Thymus (tissue), 11 donors: ENCODE data around the gene PKNOX2. TPM values are rescaled to one million over a fixed set of nuclear protein-coding genes. Genes with fewer than 3 reads are reported as not detected.

Experiments
- DNase-seq, 9 donors: peaks; one replicate each; pipeline ENCODE4 v3.0.0-alpha.2; 2013; ENCODE audit warnings: low spot score in 9 of 9, low read depth in 6 of 9, missing footprints in 1 of 9
- H3K27ac ChIP-seq, 2 donors: one replicate each; pipeline ENCODE4 v1.5.1; 2013; ENCODE audit warnings: control low read depth in 1 of 2, low read depth in 1 of 2, low read length in 1 of 2, mild to moderate bottlenecking in 1 of 2, moderate library complexity in 1 of 2
- H3K27me3 ChIP-seq, 2 donors: one replicate each; pipeline ENCODE4 v1.5.1; 2013; ENCODE audit warnings: low read length in 1 of 2; ENCODE audit not compliant: control insufficient read depth in 2 of 2, insufficient read depth in 1 of 2
- H3K36me3 ChIP-seq, 2 donors: one replicate each; pipeline ENCODE4 v1.5.1; 2013; ENCODE audit warnings: low read length in 1 of 2, mild to moderate bottlenecking in 1 of 2, moderate library complexity in 1 of 2; ENCODE audit not compliant: control insufficient read depth in 2 of 2, insufficient read depth in 2 of 2
- H3K4me1 ChIP-seq, 2 donors: one replicate each; pipeline ENCODE4 v1.5.1; 2013; ENCODE audit warnings: low read length in 2 of 2; ENCODE audit not compliant: control insufficient read depth in 2 of 2, insufficient read depth in 2 of 2
- H3K4me3 ChIP-seq, 2 donors: one replicate each; pipeline ENCODE4 v1.5.1; 2013; ENCODE audit warnings: low read length in 2 of 2, control low read depth in 1 of 2, mild to moderate bottlenecking in 1 of 2
- H3K9me3 ChIP-seq, 2 donors: one replicate each; pipeline ENCODE4 v1.5.1; 2013; ENCODE audit warnings: low read length in 1 of 2, mild to moderate bottlenecking in 1 of 2; ENCODE audit not compliant: control insufficient read depth in 2 of 2, insufficient read depth in 1 of 2
- WGBS: extraction: QIAGEN DNeasy Blood & Tissue Kit; methylation state at CpG from one replicate; pipeline ENCODE4 v1.1.7; 2013; 5-methylcytosine and 5-hydroxymethylcytosine counted together
- polyA plus RNA-seq: library from polyadenylated mRNA; stranded (reverse); fragments of 200-250 nt; gene quantifications from one replicate; pipeline ENCODE4 v1.2.3, GENCODE V29; 2013
- total RNA-seq: library from RNA; stranded (reverse); fragments of 120-200 nt; gene quantifications from one replicate; pipeline ENCODE4 v1.2.4, GENCODE V29; 2013
- donor health status: healthy.

The PKNOX2 gene
- total and polyA plus RNA-seq, 2 donors, result 1.3 to 2.2 TPM

DNA sequence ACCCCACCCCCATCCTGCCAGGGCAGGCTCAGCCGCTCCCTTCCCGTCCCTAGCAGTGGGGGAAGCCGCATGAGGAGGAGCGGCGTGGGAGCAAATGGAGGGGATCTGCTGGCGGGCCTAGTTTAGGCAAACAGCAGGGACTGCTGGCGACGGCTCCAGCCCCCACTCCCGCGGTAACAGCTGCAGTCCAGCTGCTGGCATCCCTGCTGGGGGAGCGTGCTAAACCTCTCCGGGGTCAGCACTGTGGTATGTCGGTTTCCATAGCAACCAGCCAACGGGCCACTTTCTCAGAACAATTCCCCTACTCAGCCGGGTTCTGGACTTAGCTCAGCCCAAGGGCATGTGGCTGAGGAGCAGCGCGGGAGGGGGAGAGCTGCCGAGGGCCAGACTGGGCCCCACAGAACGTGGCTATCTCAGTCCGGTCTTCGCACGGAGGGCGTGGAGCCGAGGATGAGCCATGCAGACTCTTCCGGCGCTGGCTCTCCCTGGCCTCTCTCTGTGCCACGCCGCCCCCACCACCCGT, 98.8 kb downstream of the PKNOX2 start:
- H3K4me1 ChIP-seq, result no peaks in the 10 kb centered on the region
- no peaks in the 10 kb centered on the region for H3K9me3 ChIP-seq
- DNase-seq, result no peak
- H3K4me3 ChIP-seq, result no peak overlapping the region
- 11% methylated on average over 29 of the region's 29 CpGs for WGBS
- H3K27ac ChIP-seq, result no peak overlapping the region
- H3K36me3 ChIP-seq, result no peaks in the 10 kb centered on the region
- H3K27me3 ChIP-seq, result peaks cover 14 to 50% of the 10 kb centered on the region in 2 donors

- Histone ChIP-seq H3K27ac (no peak overlapping the region), H3K27me3 (peaks cover 14 to 50% of the 10 kb centered on the region in 2 donors), H3K36me3 (no peaks in the 10 kb centered on the region), H3K4me1 (no peaks in the 10 kb centered on the region), H3K9me3 (no peaks in the 10 kb centered on the region), H3K4me3 (no peak overlapping the region)
- WGBS, result 85% methylated on average over 14 of the region's 14 CpGs
- no peak for DNase-seq
These were observed 99.8 kb downstream of the PKNOX2 start for GRCh38 chr11:125264100-125265022.

DNA sequence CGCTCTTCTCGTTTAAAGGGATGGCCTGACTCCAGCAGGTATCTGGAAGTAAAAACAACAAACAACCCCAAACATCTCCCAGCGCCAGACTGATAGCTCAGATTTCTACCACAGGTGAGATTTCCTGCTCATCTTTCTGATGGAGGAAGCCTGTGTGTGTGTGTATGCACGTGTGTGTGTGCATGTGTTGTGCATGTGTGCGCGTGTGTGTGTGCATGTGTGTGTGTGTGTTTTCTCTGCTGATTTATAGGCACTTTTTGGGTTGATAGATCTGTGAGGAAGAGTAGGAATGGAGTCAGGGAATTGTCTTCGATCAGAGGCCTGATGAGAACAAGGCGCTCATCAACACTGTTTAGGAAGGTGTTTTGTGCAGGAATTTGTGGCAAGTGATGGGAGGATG, 103.0 kb downstream of the PKNOX2 start:
- Histone ChIP-seq H3K4me3 (no peak overlapping the region), H3K36me3 (no peaks in the 10 kb centered on the region), H3K4me1 (no peaks in the 10 kb centered on the region), H3K27ac (no peak overlapping the region), H3K9me3 (no peaks in the 10 kb centered on the region), H3K27me3 (peaks cover 13 to 34% of the 10 kb centered on the region in 2 donors)
- 93% methylated on average over 8 of the region's 8 CpGs for WGBS
- DNase-seq, result no peak

DNA sequence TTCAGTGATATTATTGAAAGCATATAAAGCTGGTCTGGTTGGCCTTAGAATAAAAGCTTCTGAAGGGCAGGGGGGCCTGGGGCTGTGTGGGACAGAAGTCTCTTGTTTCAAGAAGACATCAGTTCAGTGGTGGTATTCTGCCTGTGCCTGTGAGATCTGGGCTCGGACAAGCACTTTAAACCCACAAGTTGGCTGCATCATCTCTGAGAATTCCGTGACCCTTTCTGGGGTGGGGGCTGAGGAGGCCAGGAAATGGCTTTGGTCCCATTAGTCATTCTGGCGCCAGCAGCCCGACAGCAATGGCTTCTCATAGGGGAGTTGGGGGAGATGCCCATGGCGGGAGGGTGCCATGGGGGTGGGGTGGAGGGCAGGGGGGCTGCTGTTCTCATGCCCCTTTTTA, 104.1 kb downstream of the PKNOX2 start:
- no peak overlapping the region for H3K27ac ChIP-seq
- no peaks in the 10 kb centered on the region for H3K9me3 ChIP-seq
- WGBS, result 64% methylated on average over 5 of the region's 5 CpGs
- H3K36me3 ChIP-seq, result no peaks in the 10 kb centered on the region
- no peak overlapping the region for H3K4me3 ChIP-seq
- H3K27me3 ChIP-seq, result peaks cover 2 to 25% of the 10 kb centered on the region in 2 donors
- no peaks in the 10 kb centered on the region for H3K4me1 ChIP-seq
- no peak for DNase-seq

- WGBS, result 96% methylated on average over 3 of the region's 3 CpGs
- Histone ChIP-seq H3K27ac (no peak overlapping the region), H3K4me3 (no peak overlapping the region), H3K9me3 (no peaks in the 10 kb centered on the region), H3K36me3 (no peaks in the 10 kb centered on the region), H3K27me3 (peaks cover 0 to 14% of the 10 kb centered on the region in 2 donors), H3K4me1 (no peaks in the 10 kb centered on the region)
- no peak for DNase-seq
These were observed 105.6 kb downstream of the PKNOX2 start for GRCh38 chr11:125270106-125270505.

- over 99% methylated on average over 2 of the region's 2 CpGs for WGBS
- H3K36me3 ChIP-seq, result no peaks in the 10 kb centered on the region
- H3K27me3 ChIP-seq, result peaks cover 0 to 10% of the 10 kb centered on the region in 2 donors
- no peak overlapping the region for H3K4me3 ChIP-seq
- no peaks in the 10 kb centered on the region for H3K4me1 ChIP-seq
- no peak for DNase-seq
- no peak overlapping the region for H3K27ac ChIP-seq
- H3K9me3 ChIP-seq, result no peaks in the 10 kb centered on the region
These were observed 106.2 kb downstream of the PKNOX2 start for GRCh38 chr11:125270711-125271110.

DNA sequence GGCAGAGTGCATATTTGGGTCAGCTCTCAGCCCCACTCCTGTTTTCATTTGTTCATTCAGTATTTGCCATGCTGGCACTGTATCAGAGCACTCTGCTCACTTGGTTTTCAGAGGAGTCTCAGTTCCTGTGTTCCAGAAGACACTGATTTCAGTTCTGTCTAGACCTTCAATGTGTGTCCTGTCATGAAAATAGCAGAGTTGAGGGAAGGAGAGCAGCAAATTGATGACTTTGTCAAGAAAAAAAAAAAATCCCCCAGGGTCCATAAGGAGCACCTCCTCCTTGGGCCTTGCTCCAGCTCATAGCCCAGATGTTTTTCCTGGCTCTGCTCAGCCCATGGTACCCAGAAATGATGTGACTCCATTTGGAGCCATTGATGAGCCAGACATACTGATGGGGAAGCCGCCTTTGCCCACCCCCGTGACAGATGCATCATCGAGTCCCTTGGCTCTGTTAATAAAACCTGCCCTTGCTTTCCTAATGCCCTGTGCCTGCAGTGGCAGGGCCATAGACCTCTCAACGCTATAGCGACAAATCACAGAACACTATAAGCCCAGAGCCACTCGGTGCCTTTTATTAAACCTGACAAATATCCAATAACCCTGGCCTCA, 107.0 kb downstream of the PKNOX2 start:
- DNase-seq, result no peak
- H3K4me1 ChIP-seq, result no peaks in the 10 kb centered on the region
- H3K4me3 ChIP-seq, result no peak overlapping the region
- peaks cover 0 to 4% of the 10 kb centered on the region in 2 donors for H3K27me3 ChIP-seq
- H3K36me3 ChIP-seq, result no peaks in the 10 kb centered on the region
- H3K27ac ChIP-seq, result no peak overlapping the region
- H3K9me3 ChIP-seq, result no peaks in the 10 kb centered on the region
- 94% methylated on average over 6 of the region's 6 CpGs for WGBS

GRCh38 chr11:125272092-125272491, 107.5 kb downstream of the PKNOX2 start:
- Histone ChIP-seq H3K9me3 (no peaks in the 10 kb centered on the region), H3K27me3 (peaks cover 0 to 4% of the 10 kb centered on the region in 2 donors), H3K27ac (no peak overlapping the region), H3K4me3 (no peak overlapping the region), H3K36me3 (no peaks in the 10 kb centered on the region), H3K4me1 (no peaks in the 10 kb centered on the region)
- 83% methylated on average over 3 of the region's 3 CpGs for whole genome bisulfite sequencing
- no peak for DNase-seq

- no peak for DNase-seq
- H3K36me3 ChIP-seq, result no peaks in the 10 kb centered on the region
- 83% methylated on average over 10 of the region's 10 CpGs for WGBS
These were observed 108.3 kb downstream of the PKNOX2 start for GRCh38 chr11:125272821-125273220.

More at GRCh38 chr11:125272821-125273220, 108.3 kb downstream of the PKNOX2 start:
- Histone ChIP-seq H3K9me3 (no peaks in the 10 kb centered on the region), H3K4me3 (no peak overlapping the region), H3K27me3 (peaks cover 0 to 4% of the 10 kb centered on the region in 2 donors), H3K27ac (no peak overlapping the region), H3K4me1 (no peaks in the 10 kb centered on the region)
